Measurements from ENCODE around the gene TPM4. TPM values are rescaled to one million over a fixed set of nuclear protein-coding genes. Genes with fewer than 3 reads are reported as not detected.

The TPM4 gene
- total RNA-seq, 4 donors from 2014 or later = 471 to 530 (median 493) TPM

- no peak overlapping the region for H3K27ac ChIP-seq
- TF ChIP-seq POLR2A (IDR thresholded peaks at IDR 0.05) (no peak), EP300 (IDR thresholded peaks at IDR 0.05) (no peak)
- TF ChIP-seq, protein P1, sequence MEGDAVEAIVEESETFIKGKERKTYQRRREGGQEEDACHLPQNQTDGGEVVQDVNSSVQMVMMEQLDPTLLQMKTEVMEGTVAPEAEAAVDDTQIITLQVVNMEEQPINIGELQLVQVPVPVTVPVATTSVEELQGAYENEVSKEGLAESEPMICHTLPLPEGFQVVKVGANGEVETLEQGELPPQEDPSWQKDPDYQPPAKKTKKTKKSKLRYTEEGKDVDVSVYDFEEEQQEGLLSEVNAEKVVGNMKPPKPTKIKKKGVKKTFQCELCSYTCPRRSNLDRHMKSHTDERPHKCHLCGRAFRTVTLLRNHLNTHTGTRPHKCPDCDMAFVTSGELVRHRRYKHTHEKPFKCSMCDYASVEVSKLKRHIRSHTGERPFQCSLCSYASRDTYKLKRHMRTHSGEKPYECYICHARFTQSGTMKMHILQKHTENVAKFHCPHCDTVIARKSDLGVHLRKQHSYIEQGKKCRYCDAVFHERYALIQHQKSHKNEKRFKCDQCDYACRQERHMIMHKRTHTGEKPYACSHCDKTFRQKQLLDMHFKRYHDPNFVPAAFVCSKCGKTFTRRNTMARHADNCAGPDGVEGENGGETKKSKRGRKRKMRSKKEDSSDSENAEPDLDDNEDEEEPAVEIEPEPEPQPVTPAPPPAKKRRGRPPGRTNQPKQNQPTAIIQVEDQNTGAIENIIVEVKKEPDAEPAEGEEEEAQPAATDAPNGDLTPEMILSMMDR (IDR thresholded peaks at IDR 0.05) = no peak
- 64 to 75% methylated on average over 12 of the region's 17 CpGs for WGBS, 2 donors
These were observed 38.7 kb upstream of the TPM4 start for GRCh38 chr19:16037424-16038195.

GRCh38 chr19:16038196-16038695 is 38.0 kb upstream of the TPM4 start:
- no peaks in the 10 kb centered on the region for H3K9me3 ChIP-seq

More at GRCh38 chr19:16037424-16038195, 38.7 kb upstream of the TPM4 start:
- H3K9me3 ChIP-seq = no peaks in the 10 kb centered on the region
- H3K4me1 ChIP-seq = peaks cover 0 to 9% (median 0%) of the 10 kb centered on the region in 4 donors
- no peaks in the 10 kb centered on the region for H3K36me3 ChIP-seq
- no peak overlapping the region for H3K4me3 ChIP-seq
- DNase-seq (ENCODE audit: low spot score in 2 of 2) = no peak
- no peaks in the 10 kb centered on the region for H3K27me3 ChIP-seq

GRCh38 chr19:16039081-16039480 is 37.2 kb upstream of the TPM4 start:
- TF ChIP-seq POLR2A (IDR thresholded peaks at IDR 0.05) (no peak), EP300 (IDR thresholded peaks at IDR 0.05) (no peak)
- TF ChIP-seq, protein P1 (IDR thresholded peaks at IDR 0.05) = no peak
- no peak overlapping the region for H3K4me3 ChIP-seq
- DNase-seq (ENCODE audit: low spot score in 2 of 2) = no peak
- 81 to 87% methylated on average over 13 to 18 of the region's 18 CpGs for WGBS, 2 donors
- peaks cover 0 to 9% (median 0%) of the 10 kb centered on the region in 4 donors for H3K4me1 ChIP-seq
- no peaks in the 10 kb centered on the region for H3K9me3 ChIP-seq
- H3K27ac ChIP-seq = no peak overlapping the region
- H3K36me3 ChIP-seq = no peaks in the 10 kb centered on the region
- H3K27me3 ChIP-seq = no peaks in the 10 kb centered on the region

More at GRCh38 chr19:16038196-16038695, 38.0 kb upstream of the TPM4 start:
- H3K27me3 ChIP-seq = no peaks in the 10 kb centered on the region
- WGBS, 2 donors = 60 to 84% methylated on average over 2 to 5 of the region's 5 CpGs
- H3K27ac ChIP-seq = no peak overlapping the region
- H3K4me1 ChIP-seq = peaks cover 0 to 9% (median 0%) of the 10 kb centered on the region in 4 donors
- TF ChIP-seq EP300 (IDR thresholded peaks at IDR 0.05) = no peak
- no peak for TF ChIP-seq POLR2A (IDR thresholded peaks at IDR 0.05)
- TF ChIP-seq, protein P1 (IDR thresholded peaks at IDR 0.05) = no peak
- no peak overlapping the region for H3K4me3 ChIP-seq
- no peak for DNase-seq (ENCODE audit: low spot score in 2 of 2)
- no peaks in the 10 kb centered on the region for H3K36me3 ChIP-seq

DNA sequence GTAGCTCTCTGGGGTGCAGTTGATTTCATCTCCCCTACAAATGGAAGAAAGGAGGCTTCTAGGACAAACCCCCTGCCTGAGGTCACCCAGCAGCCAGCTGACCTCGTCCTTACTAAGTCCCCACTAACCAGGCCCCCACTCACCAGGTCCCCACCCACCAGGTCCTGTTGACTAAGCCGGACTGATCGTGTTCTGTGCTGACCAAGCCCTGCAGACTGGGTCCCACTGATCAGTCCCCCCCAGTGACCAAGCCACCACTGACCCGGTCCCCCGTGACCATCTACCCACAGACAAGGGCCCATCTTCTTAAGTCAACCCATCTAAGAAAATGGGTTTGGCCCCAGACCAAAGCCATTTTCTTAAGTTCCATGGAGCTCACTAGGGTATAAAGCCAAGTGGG is 36.8 kb upstream of the TPM4 start:
- peaks cover 0 to 9% (median 0%) of the 10 kb centered on the region in 4 donors for H3K4me1 ChIP-seq
- no peak for TF ChIP-seq POLR2A (IDR thresholded peaks at IDR 0.05)
- TF ChIP-seq EP300 (IDR thresholded peaks at IDR 0.05) = no peak
- TF ChIP-seq, protein P1 (IDR thresholded peaks at IDR 0.05) = no peak
- H3K4me3 ChIP-seq = no peak overlapping the region
- no peaks in the 10 kb centered on the region for H3K36me3 ChIP-seq
- no peak for DNase-seq (ENCODE audit: low spot score in 2 of 2)
- 88 to 91% methylated on average over 5 of the region's 5 CpGs for WGBS, 2 donors
- no peak overlapping the region for H3K27ac ChIP-seq
- no peaks in the 10 kb centered on the region for H3K27me3 ChIP-seq
- H3K9me3 ChIP-seq = no peaks in the 10 kb centered on the region

GRCh38 chr19:16040642-16041041 is 35.7 kb upstream of the TPM4 start:
- peak overlapping the region in 1 of 4 donors; percentile 74 for H3K27ac ChIP-seq
- DNase-seq (ENCODE audit: low spot score in 2 of 2) = no peak

More at GRCh38 chr19:16040642-16041041, 35.7 kb upstream of the TPM4 start:
- Histone ChIP-seq H3K4me1 (peaks cover 0 to 9% (median 0%) of the 10 kb centered on the region in 4 donors), H3K36me3 (no peaks in the 10 kb centered on the region), H3K4me3 (no peak overlapping the region), H3K27me3 (no peaks in the 10 kb centered on the region), H3K9me3 (no peaks in the 10 kb centered on the region)
- TF ChIP-seq, protein P1 (IDR thresholded peaks at IDR 0.05) = no peak
- TF ChIP-seq POLR2A (IDR thresholded peaks at IDR 0.05) (no peak), EP300 (IDR thresholded peaks at IDR 0.05) (no peak)
- 38 to 46% methylated on average over 6 of the region's 6 CpGs for WGBS, 2 donors
